SIG-M5 treated with dmso at 0.1 percent for 504 hours (cell line): ENCODE results near the gene SIAE.
"Not testable (repeated sequence)": the region's sequence is repeated elsewhere in the genome, so short reads cannot be mapped to it uniquely, and the experiment has no call there.

Source experiments
- DNase-seq: peaks from one replicate; lab custom pipeline; 2025; ENCODE audit not compliant: unreplicated experiment; lab: John Stamatoyannopoulos, UW

Gene SIAE

GRCh38 chr11:124627546-124627945 lies 46.0 kb downstream of the SIAE start:
- peak; percentile 74 for DNase-seq

DNA sequence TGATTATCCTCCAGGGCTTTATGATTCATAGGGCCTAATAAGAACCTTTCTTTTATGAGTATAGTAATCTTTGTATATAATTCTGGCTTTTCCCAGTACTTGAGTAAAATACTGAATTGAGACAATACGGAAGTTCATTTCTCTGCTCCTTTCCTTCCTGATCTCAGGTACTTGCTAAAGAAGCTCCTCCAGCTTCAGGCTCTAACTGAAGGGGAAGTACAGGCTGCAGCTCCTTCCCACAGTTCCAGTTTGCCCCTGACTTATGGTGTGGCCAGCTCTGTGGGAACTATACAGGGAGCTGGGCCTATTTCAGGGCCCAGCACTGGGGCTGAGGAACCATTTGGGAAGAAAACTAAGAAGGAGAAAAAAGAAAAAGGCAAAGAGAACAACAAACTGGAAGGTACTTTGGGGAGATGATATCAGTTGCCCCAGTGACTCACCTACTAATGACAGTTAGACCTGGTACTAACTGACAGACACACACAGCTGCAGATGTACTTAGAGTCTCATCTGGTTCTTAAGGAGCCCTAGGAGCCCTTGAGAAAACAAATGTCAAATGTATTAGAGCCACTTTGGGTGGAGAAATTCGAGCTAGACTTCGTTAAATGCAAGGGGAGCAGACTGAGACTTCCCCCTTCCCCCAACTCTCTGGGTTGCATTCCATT lies 47.9 kb downstream of the SIAE start:
- no peak for DNase-seq

- no peak for DNase-seq
Measured at GRCh38 chr11:124623861-124624525, 49.5 kb downstream of the SIAE start.

DNA sequence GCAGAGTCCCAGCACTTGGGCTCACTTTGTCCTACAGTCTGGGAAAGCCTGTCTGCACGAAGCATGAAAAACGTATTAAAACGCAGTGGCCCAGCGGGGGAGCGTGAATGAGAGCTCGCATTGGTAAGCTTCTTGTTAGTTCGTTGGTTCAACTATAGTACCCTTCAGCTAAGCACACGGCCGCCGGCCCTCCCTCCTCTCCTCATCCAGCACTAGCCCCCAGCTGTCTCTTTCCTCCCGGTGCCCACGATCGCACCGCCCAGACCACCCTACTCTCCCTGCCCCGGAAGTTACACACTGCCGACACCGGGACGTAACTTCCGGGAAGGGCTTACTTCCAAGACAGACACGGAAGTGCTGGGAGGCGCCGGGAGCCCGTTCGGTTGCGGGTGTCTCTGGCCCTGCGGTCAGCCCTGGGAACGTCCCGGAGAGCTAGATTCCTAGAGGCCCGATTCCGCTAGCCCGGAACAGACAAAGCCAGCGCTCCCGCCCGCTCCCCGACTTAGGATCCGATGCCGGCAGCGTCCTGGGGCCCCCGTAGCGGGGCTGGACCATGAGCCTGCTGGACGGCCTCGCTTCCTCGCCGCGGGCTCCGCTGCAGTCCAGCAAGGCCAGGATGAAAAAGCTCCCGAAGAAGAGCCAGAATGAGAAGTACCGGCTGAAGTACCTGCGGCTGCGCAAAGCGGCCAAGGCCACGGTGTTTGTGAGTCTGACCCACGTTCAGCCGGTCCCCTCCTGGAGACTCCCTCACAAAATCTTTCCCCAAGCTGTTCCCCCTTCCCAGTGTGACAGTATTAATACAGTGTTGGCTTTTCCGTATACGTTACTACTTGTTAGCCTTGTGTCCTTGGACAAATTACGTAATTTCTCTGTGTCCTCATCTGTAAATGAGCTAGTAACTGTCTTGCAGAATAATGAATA lies 50.7 kb downstream of the SIAE start, which contains the start of gene TBRG1:
Gene TBRG1, plus strand, starts transcription at position 334 of the 921 bp plus-strand sequence. Its CDS starts 220 bp downstream, at position 554.
- peak; percentile 83 for DNase-seq

- DNase-seq, result no peak
Measured at GRCh38 chr11:124618863-124619262, 54.7 kb downstream of the SIAE start.

GRCh38 chr11:124612567-124613246 lies 60.8 kb downstream of the SIAE start:
- no peak for DNase-seq

DNA sequence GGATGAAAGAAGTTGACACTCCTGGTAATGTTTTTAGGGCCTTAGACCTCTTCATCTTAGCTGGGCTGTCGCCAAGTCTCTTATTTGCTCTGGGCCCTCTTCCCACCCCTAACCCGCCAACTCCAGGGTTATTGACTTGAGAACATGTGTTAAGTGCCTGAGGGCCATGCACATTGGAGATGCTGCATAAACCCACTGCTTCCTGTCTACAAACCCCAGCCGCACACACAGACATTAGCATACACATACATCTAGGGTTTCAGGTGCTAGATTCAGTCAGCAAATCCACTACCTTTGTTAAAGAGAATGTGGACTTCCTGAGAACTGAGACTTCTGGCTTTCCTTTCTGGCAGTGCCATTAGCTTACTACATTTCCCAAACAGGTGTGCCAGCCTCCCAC lies 61.5 kb downstream of the SIAE start:
- no peak for DNase-seq

DNA sequence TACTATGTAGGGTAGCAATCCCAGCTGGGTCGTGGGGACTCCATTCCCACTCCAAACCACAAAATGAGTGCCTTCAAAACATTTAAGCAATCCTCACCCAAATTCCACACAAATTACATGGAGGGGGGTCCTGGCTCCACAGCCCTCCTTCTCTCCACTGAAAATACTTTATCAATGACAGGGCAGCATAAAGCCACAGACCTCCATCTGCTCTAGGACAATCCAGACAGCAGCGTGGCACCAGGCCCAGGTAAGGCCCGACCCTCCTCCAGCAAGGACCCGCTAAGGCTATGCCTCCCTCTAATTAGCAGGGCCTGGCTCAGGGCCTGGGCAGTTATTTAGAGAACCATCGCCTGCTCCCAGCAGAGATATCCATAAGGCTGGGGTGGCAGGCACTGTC lies 62.5 kb downstream of the SIAE start, which contains the start of gene PANX3:
Gene PANX3, plus strand, starts transcription at position 365 of the 400 bp plus-strand sequence. CDS start 129 bp downstream, outside the sequence.
- no peak for DNase-seq

DNA sequence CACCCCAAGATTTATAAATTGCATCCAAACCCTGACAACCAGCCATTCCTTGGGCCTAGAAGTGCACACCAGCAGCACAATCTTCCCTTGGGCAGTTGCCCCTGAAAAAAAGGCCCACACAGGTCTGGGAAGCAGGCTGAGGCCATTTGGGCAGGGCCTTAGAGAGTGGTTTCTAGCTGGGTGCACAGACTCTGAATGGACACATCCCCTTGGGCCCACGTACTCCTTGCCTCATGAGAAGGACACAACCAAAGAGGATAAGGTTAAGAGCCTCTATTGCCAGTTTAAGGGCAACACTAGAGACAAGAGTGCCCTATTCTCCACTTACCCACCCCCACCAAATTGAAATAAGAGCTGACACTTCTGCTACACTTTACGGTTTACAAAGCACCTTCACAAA lies 63.2 kb downstream of the SIAE start:
- no peak for DNase-seq

GRCh38 chr11:124608147-124608546 lies 65.4 kb downstream of the SIAE start:
- no peak for DNase-seq

GRCh38 chr11:124605719-124606118 lies 67.8 kb downstream of the SIAE start:
- DNase-seq, result peak; percentile 61

DNA sequence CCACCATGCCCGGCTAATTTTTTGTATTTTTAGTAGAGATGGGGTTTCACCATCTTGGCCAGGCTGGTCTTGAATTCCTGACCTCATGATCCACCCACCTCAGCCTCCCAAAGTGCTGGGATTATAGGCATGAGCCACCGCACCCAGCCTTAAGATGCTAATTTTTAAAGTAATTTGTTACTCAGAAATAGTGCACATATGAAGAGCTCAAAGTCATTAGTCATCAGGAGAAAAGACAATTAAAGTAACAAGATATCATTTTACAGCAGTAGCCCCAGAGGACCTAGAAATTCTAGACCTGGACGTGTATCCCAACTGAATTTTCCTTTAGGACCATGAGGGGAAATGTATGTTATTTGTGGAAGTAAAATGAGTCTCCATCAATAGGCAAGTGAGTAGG lies 70.8 kb downstream of the SIAE start:
- not testable (repeated sequence) for DNase-seq

DNA sequence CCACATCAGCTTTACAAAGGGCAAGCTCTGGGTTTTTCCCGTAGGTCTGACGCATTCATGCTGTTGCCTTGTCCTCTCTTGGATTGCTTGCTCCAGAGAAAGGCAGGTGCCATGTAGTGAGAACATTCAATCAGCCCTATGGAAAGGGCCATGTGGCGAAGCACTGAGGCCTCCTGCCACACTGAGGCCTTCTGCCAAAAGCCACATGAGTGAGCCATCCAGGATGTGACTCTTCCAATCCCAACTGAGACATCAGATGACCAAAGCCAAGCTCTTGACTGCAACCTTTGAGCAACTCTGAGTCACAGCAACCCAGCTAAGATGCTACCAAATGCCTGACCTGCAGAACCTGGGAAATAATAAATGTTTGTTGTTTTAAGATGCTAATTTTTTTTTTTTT lies 71.3 kb downstream of the SIAE start:
- no peak for DNase-seq

- no peak for DNase-seq
Measured at GRCh38 chr11:124600621-124601320, 72.8 kb downstream of the SIAE start.

DNA sequence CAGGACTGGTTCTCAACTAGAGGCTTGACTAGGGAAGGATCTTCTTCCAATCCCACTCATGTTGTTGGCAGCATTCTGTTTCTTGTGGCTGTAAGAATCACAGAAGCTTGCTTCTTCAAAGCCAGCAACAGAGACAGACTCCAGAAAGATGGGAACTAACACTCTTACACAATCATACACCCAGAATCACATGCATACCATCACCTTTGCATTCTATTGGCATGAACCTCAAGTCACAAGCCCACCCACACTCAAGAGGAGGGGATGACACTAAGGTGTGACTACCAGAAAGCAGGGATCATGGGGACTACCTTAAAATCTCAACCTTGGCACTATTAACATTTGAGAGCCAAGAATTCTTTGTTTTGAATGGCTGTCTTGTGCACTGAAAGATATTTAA lies 75.9 kb downstream of the SIAE start:
- DNase-seq, result no peak

DNA sequence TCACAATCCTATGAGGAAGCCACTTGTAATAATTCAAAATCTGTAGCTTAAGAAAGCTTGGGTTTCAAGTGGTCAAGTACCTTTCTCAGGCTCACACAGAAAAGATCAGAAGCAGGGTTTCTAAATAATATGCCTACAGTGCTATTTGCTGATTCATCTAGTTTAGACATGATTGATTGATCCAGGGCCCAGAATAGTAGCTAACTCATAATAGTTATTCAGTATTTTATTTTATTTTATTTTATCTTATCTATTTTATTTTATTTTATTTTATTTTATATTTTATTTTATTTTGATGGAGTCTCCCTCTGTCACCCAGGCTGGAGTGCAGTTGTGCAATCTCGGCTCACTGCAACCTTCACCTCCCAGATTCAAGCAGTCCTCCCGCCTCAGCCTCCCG lies 78.2 kb downstream of the SIAE start:
- DNase-seq, result no peak

DNA sequence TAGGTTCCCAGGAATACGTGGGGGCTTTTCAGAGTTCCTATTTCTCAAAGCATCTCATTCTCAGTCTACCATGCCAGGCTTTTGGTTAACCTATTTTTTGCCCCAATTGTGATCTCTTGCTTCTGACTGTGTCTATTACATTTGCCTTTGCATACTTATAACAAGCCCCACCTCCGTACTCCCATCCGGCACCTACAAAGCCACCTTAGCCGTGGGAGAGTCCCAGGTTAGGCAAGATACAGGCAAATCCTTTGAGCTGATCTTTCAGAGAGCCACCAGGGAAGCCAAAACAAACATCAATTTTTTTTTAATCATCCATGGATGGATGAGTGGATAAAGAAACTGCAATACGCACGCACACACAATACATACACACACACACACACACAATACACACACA lies 80.9 kb downstream of the SIAE start:
- no peak for DNase-seq

GRCh38 chr11:124591430-124591829 lies 82.1 kb downstream of the SIAE start:
- no peak for DNase-seq

GRCh38 chr11:124586238-124586860 lies 87.2 kb downstream of the SIAE start:
- peak; percentile 22 for DNase-seq
